GM18508 (cell line): ENCODE data around the gene INIP.

Experiments
- ATAC-seq: cut with Tn5 transposase; IDR thresholded peaks from one replicate; pipeline ENCODE4 v1.9.1; 2021; ENCODE audit warnings: moderate number of reproducible peaks; ENCODE audit not compliant: insufficient read depth, unreplicated experiment

INIP gene, protein sequence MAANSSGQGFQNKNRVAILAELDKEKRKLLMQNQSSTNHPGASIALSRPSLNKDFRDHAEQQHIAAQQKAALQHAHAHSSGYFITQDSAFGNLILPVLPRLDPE

DNA sequence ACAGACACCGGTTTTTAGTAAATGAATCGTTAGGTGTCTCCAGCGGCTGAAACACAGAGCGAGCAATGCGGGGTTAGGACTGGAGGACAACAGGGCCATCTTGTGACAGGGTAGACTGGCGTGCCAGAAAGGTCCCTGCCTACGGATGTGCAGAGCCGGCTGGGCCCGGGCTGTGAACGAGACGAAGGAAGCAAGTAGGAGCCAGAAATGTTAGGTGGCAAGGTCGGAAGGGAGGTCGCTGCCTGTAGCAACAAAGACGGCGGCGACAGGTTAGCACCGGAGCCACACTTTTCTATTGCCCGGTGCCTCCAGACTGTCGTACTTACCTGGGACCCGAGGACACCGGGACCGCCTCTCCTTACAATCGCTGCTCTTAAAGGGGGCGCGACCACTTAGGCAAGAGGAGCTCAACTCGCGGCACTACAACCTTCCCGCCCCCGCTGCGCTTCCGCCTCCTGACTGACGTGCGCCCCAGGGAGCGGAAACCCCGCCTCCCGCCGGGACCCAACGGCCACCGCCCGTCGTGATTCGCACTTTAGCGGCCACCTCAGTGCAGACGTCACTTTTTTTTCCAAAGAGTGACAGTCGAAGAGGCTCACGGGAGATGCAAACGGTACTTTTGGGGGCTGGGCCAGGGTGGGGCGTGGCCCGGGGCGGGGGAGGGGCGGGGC, at the start of gene INIP:
INIP (minus strand) TSS at position 457 of the 671 bp plus-strand sequence. CDS start 1,632 bp downstream, outside the sequence.
- peak; percentile 69 for ATAC-seq

DNA sequence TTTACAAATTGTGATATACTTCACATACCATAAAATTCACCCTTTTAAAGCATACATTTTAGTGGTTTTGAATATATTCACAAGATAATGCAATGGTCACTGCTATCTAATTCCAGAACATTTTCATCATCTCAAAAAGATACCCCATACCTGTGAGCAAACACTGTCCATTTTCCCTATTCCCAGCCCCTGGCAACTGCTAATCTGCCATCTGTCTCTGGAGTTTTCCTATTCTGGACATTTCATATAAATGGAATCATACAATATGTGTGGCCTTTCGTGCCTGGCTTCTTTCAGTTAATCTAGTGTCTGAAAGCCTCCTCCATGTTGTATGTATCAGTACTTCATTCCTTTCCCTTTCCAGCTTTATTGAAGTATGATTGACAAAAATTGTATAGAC, 47.4 kb upstream of the INIP start:
- no peak for ATAC-seq

DNA sequence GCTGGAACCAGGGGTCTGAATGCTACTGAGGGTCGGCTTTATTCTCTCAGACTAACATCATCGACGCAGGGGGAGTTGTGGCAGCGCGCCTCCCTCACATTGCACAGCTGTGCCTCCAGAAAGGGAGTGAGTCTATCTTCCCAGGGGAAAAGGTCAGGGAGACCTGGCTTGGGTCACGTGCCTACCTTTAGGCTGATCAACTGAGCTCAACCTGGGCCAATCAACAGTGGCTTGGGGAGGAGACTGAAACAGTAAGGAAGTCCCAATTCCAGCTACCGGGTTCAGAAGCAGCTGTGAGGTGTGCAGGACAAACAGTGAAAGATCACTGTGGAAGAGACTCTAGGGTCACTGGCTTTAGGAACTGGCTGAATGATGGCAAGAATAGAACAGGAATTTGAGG, 46.9 kb upstream of the INIP start:
- ATAC-seq = no peak

DNA sequence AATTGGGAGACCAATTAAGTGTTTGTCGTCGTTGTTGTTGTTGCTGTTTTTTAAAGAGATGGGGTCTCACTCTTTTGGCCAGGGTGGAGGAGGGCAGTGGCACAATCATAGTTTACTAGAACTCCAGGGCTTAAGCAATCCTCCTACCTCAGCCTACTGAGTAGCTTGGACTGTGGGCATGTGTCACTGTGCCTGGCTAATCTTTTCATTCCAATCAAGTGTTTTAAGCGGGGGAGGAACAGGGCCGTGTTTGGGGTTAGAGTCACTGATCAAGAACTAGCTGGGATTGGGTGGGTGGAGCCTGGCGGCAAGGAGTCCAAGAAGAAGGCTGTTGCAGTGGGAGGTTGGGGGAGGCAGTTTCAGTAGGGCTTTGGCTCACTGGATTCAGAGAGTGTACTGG, 46.4 kb upstream of the INIP start:
- ATAC-seq = no peak

DNA sequence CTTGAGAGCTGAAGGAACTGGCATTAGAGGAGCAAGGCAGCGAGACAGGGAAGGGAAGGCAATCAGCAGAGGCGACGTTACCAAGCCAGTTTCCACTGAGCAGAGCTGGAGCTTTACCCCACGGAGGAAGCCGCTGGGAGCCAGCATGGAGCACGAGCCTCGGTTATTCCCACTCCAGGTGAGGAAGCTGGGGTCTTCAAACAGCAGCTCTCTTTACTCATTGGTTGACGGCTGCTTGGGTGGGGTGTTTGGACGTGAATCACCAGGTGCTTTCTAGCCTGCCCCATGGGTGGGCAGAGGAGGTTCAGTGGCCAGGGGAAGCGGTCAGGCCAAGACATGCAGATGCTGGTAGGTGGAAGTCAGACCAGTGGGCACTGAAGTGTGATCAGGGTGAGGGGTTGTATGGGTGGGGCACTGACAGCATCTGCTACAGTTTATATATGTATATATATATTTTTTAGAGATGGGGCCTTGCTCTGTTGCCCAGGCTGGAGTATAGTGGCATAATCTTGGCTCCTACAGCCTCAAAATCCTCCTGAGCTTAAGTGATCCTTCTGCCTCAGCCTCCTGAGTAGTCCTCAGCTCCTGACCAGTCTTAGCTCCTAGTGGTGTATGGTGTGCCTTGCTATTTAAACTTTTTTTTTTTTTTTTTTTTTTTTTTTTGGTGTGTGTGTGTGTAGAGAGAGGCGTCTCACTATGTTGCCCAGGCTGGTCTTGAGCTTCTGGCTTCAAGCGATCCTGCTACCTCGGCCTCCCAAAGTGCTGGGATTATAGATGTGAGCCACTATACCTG, 45.0 kb upstream of the INIP start:
- ATAC-seq = no peak

DNA sequence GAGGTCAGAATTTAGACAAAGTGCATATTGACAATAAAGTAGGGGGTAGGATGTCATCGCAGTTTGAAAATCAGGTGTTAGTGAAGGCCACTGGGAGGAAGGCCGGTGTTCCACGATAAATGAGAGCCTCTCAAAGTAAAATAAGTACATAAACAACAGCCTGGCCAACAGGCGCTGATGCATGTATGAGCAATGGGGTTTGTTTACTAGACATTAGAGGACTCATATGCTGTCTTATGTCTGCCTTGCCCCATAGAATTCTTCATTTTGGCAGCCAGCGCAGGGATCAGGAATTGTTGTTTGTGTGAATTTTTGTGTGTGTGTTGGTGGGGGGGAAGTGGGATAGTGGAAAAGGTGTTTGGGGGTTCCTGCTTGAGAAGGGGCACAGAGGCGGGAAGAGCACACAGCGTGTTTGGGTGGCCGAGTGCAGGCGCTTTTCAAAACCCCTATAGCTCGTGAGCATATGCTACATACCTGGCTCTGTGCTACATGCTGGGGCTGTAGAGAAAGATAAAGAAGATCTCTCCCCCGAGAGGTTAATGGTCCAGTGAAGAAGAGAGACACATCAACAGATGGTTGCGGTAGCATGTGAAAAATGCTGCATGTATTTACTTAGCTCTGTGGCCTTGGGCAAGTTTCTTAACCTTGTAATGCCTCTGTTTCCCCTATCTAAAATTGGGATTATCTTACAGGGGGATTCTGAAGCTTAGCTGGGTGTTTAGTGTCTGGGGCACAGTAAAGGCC, 44.2 kb upstream of the INIP start:
- no peak for ATAC-seq

DNA sequence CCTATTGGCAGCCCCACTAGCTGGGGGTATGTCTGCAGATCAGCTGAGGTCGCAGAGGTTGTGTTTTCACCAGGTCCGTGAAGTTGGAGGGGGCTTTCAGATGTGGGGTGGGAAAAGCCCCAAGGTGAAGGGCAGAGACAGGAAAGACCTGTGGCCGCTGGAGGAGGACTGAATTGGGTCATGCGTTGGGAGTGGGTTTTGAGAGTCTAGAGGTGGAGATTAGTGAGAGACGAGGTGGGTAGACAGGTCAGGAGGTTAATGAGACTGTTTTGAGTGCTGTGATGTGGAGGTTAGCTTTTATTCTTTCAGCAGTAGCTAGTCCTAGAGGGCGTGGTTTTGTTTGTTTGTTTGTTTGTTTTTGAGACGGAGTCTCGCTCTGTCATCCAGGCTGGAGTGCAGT, 42.9 kb upstream of the INIP start:
- ATAC-seq = no peak

DNA sequence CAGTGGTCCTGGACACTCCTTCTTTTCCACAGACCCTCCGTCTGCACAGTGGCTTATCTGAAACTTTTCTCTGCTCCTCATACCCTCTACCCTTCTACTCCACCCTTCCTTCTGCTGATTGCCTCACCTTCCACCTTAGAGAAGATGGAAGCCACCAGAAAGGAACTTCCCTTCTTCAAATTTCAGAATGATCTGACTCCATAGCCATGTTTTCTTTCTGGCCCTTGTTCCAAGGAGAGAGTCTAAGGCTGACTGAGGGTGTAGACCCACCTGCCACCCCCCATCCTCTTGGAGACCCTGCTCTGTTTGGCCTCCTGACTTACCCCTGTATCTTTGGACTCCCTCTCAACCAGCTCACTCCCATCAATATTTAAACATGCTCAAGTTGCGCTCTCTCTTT, 40.0 kb upstream of the INIP start:
- ATAC-seq = no peak

DNA sequence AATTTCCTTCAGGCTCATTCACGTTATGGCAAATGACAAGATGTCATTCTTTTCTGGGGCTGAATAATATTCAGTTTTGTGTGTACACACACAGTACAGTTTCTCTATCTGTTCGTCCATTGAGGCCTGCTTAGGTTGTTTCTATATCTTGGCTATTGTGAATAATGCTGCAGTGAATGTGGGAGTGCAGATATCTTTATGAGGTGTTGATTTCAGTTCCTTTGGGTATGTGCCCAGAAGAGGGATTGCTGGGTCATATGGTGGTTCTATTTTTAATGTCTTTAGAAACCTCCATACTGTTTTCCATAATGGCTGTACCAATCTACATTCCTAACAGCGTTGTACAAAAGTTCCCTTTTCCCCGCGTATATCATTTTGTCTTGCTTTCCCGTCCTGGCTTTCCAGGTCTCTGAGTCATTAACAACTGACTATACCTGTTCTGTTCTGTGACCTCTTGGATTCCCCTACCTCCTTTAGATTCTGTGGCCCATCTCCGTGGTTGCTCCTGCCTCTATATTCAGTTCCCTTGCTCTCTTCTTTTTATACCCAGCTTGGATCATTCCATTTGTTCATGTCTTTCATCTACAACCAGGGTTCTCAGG, 39.5 kb upstream of the INIP start:
- ATAC-seq = no peak

DNA sequence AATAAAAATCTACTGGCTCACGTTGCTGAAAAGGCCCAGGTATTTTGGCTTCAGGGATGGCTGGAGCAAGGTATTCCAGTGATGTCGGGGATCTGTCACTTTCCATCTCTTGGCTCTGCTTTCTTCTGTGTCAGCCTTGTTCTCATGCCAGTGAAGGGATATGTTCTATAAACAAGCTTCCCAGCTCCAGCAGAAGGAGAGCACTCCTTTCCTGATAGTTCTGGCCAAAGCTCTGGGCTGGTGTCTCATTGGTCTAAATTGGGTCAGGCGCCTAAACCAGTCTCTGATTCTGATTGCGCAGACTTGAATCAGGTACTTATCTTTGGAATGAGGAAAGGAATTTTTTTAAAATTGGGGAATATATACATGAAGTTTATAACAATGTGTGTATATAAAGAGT, 37.8 kb upstream of the INIP start:
- no peak for ATAC-seq

DNA sequence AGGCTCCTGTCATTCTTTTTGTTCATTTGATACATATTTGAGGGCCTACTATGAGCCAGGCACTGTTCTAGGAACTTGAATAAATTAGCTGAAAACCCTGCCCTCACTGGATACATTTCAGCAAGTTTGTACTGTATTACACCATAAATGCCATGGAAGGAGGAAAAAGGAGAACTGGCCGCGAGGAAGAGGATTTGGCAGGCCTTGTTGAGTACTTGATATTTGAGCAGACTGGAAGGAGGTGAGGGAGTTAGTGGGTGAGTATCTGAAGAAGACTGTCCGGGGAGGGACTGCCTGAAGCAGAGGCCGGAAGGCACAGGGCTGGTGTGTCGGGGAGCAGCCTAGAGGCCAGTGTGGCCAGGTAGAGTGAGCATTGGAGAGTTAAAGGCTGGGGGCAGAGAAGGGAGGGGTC, 37.1 kb upstream of the INIP start:
- ATAC-seq = no peak

DNA sequence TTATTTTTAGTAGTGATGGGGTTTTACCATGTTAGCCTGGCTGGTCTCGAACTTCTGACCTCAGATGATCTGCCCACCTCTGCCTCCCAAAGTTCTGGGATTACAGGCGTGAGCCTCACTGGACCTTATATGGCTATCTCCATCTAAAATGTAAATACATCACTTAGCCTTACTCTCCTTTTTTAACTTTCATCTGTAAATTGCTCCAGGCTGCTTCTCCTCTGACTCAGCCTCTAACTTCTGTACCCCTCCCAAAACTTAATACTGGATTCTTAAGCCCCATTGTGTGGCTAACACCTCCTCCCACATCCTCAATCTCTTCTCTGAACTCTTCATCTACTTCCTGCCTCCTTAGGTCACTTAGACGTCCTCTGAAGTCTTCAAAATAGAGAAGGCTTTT, 36.7 kb upstream of the INIP start:
- ATAC-seq = peak; percentile 35

DNA sequence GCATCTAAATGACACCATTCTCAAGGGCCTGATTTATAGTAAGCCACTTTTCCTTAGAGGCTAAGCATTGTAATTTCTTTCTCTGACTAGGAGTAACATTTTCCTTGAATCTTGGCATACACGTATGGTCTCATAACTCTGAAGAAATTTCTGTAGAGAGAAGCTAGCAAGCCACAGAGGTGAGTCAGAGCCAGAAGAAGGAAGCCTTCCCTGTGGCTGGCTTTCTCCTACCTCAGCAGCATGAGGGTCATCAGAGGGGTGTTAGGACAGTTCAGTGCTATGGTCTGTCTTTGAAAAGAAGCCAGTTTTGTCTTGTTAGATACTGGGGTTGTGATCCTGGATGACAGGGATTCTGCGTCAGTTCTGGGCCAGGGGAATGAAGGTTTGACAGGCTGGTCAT, 35.8 kb upstream of the INIP start:
- no peak for ATAC-seq

DNA sequence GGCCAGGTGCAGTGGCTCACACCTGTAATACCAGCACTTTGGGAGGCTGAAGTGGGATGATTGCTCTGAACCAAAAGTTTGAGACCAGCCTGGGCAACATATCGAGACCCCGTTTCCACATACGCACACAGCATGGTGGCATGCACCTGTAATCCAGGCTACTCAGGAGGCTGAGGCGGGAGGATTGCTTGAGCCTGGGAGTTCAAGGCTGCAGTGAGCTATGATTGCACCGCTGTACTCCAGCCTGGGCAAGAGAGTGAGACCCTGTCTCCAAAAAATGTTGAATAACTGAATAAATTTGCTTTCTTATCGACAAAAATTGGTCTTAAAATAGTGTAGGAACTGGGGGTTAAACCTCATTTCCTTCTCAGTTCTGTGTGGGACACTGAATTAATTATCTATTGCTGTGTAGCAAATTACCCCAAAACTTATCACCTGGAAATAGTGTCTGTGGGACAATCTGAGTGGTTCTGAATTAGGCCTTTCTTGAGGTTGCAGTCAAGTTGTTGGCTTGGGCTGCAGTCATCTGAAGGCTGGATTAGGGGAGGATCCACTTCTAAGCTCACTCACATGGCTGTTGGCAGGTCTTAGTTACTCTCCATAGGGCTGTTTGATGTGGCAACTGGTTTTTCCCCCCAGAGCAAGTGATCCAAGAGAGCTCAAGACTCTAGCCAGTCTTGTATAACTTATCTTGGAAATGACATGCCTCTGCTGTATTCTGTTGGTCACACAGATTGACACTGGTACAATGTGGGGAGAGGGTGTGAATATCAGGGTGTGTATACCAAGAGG, 34.6 kb upstream of the INIP start:
- no peak for ATAC-seq

DNA sequence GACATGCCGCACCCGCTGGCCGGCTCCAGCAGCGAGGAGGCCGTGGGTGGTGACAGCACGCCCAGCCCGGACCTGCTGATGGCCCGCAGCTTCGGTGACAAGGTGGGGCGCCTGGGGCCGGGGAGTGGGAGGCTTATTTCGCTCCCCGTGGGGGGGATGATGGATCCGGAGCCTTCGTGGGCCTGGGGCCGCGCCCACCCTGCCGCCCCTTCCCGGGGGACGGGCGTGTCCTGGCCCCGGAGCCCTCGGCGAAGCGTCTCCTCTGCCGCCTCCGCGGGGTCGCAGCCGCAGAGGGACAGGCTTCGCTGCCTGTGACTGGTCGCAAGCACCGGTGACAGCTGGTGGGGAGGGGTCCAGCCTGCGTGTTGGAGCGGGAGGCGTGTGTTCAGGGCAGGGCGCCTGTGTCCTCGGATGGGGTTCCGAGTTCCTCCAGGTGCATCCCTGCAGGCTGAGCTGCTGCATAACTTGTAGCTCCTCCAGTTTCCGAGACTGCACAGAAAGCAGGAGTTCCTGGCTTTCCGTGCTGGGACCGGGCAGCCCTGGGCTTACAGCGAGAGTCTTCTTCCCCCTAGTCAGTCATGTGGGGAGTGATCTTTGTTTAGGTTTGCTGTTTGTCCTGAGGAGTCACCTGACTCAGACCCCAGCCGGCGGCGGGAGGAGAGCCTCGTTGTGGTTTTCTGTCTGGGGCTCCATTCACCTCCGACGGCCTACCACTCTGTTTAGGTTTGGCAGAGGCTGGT, 33.3 kb upstream of the INIP start:
- ATAC-seq = no peak

DNA sequence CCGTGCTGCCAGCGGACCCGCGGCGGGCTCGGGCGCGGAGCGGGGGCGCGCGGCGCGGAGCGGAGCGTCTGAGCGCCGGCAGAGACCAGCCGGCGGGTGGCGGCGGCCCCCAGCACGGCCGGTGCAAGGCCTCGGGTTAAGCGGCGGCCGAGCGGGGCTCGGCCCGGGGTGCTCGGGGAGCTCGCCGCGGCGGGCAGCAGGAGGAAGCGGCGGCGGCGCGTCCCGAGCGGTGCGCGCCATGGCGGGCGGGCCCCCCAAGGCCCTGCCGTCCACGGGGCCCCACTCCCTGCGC, 32.8 kb upstream of the INIP start:
- ATAC-seq = no peak

DNA sequence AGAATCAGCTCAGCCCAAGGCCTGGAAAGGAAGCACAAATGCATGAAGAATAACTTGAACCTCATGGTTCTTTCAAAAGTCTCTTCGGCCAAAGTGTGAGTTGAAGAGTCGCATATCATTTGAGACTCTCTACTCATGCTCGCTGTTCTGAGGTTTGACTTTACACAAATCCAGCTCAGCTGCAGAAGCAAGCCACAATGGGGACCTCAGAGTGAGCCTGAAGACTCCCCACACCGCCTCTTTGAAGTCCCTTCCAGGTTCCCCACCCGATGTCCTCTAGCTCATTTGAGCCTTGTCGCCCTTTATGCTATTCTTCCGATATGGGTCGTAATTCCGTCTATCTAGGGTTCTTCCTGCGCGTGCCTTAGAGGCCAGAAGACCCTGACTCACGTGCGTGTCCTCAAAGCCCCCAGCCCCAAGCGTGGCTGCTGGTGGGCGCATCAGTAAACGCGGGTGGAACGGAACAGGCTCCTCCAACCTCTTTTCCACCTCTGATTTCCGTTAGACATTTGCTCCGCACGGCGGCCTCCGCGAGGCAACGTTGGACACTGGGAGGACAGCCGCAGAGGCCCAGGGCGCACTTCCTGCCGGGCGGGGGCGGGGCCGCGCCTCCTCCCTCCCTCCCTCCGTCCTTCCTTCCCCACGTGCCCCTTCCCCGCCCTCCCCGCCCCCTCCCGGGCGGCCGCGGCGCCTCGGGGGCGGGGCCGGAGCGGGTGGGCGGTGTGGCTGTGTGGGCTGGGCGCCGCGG, 32.3 kb upstream of the INIP start, which contains the start of gene SNX30:
SNX30 (plus strand) TSS at position 745 of the 748 bp plus-strand sequence. CDS start 242 bp downstream, outside the sequence.
- peak; percentile 36 for ATAC-seq

DNA sequence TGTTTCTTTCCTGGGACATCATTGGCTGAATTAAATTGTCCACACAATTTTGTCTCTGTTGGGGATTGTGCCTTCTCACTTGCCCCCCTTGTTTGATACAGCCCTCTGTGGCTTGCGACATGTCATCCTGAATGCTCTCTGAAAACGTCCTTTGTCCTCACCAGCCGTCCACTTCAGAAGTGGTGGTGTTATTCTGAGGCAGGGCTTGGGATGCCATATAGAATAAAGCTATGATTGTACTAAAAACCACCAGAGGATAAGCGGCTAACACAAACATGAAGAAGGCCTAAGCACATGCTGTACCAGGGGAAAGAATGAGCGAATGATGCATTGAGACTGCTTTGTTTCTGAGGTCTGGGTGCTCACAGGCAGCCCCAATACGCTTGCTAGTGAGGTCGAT, 29.2 kb upstream of the INIP start:
- no peak for ATAC-seq

DNA sequence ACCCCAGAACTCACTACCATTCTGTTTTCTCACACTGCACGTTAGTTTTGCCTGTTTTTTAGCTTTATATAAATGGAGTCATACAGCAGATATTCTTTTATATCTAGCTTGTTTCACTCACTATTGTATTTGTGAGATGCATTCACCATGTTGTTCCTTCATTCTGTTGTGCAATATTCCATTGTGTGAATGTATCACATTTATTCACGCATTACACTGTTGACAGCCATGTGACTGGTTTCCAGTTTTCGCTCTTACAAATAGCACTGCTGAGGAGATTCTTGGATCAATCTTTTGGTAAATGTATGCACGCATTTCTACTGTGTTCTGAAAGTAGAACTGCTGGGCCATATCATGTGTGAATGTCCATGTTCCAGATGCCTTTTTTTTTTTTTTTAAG, 26.3 kb upstream of the INIP start:
- no peak for ATAC-seq
